Breast epithelium (tissue), 4 donors: ENCODE measurements around the gene BCL2L1. TPM values are rescaled to one million over a fixed set of nuclear protein-coding genes. Genes with fewer than 3 reads are reported as not detected.

Source experiments
- DNase-seq, 2 donors: peaks; one replicate each; pipeline ENCODE4 v3.0.0-alpha.2; 2019; ENCODE audit warnings: low spot score in 2 of 2
- H3K27ac ChIP-seq, 2 donors: fragments of 200-600 bp; sonication (generic) in 1 of 2; one replicate each; pipeline ENCODE4 v1.5.1; 2016 to 2019; ENCODE audit warnings: mild to moderate bottlenecking in 1 of 2
- H3K27me3 ChIP-seq, 2 donors: fragments of 200-600 bp; sonication (generic) in 1 of 2; one replicate each; pipeline versions ENCODE4 v1.5.1 to v1.6.0; 2017 to 2019; ENCODE audit warnings: control low read depth in 1 of 2, mild to moderate bottlenecking in 1 of 2
- H3K36me3 ChIP-seq: fragments of 200-600 bp; one replicate; pipeline ENCODE4 v1.5.1; 2019
- H3K4me1 ChIP-seq, 2 donors: fragments of 200-600 bp; sonication (generic); one replicate each; pipeline ENCODE4 v1.5.1; 2016 to 2019; ENCODE audit warnings: control low read depth in 1 of 2
- H3K4me3 ChIP-seq, 3 donors: fragments of 200-600 bp; sonication (generic); 1 replicate in 2 of 3; 2 replicates in 1 of 3; pipeline ENCODE4 v1.5.1; 2016 to 2019; ENCODE audit warnings: mild to moderate bottlenecking in 3 of 3, moderate library complexity in 2 of 3
- H3K9me3 ChIP-seq, 2 donors: fragments of 200-600 bp; sonication (generic) in 1 of 2; one replicate each; pipeline ENCODE4 v1.5.1; 2016 to 2019; ENCODE audit warnings: control low read depth in 1 of 2
- CTCF ChIP-seq, 3 donors: fragments of 450-650 bp; IDR thresholded peaks; one replicate each; pipeline ENCODE4 v1.5.1; 2016 to 2017; ENCODE audit warnings: antibody characterized with exemption in 3 of 3, mild to moderate bottlenecking in 3 of 3, moderate library complexity in 3 of 3
- POLR2A ChIP-seq: fragments of 450-650 bp; IDR thresholded peaks from one replicate; pipeline ENCODE4 v1.6.1; 2016; ENCODE audit warnings: antibody characterized with exemption, mild to moderate bottlenecking, moderate library complexity
- POLR2AphosphoS5 ChIP-seq, 3 donors: sonication (generic); formaldehyde crosslinking; IDR thresholded peaks; one replicate each; pipeline ENCODE4 v1.6.1; 2017; ENCODE audit warnings: antibody characterized with exemption in 3 of 3
- intact Hi-C: fragments of 100-400 bp; cut with DNase I; formaldehyde crosslinking; loops from one replicate; pipeline ENCODE4 v1.15.1; 2023; ENCODE audit warnings: low total_unique reads
- total RNA-seq, 3 donors: library from RNA; depleted of rRNA; stranded (reverse); fragments of >200 nt; gene quantifications; one replicate each; pipeline ENCODE4 v1.1.0, GENCODE V29; 2016

The BCL2L1 gene
- total RNA-seq, 3 donors from 2014 or later: 95.1 to 124 (median 117) TPM

- intact Hi-C loops: no loop called here
- H3K4me1 ChIP-seq: peaks cover 0 to 3% of the 10 kb centered on the region in 2 donors
- no peak for TF ChIP-seq POLR2AphosphoS5 (IDR thresholded peaks at IDR 0.05)
- TF ChIP-seq POLR2A: no peak
- TF ChIP-seq CTCF (IDR thresholded peaks at IDR 0.05): no peak
Measured at GRCh38 chr20:31685853-31686643, 36.6 kb downstream of the BCL2L1 start.

GRCh38 chr20:31684153-31685015 is 38.3 kb downstream of the BCL2L1 start:
- TF ChIP-seq POLR2A: no peak
- no peak for TF ChIP-seq CTCF (IDR thresholded peaks at IDR 0.05)
- TF ChIP-seq POLR2AphosphoS5 (IDR thresholded peaks at IDR 0.05): no peak
- Histone ChIP-seq H3K4me3 (no peak overlapping the region), H3K27me3 (no peaks in the 10 kb centered on the region), H3K27ac (peak overlapping the region; percentile 54 to 58), H3K36me3 (no peaks in the 10 kb centered on the region), H3K9me3 (no peaks in the 10 kb centered on the region), H3K4me1 (peaks cover under 1 to 5% of the 10 kb centered on the region in 2 donors)
- intact Hi-C loops: no loop called here
- no peak for DNase-seq

More at GRCh38 chr20:31685853-31686643, 36.6 kb downstream of the BCL2L1 start:
- no peak overlapping the region for H3K4me3 ChIP-seq
- no peaks in the 10 kb centered on the region for H3K27me3 ChIP-seq
- H3K36me3 ChIP-seq: no peaks in the 10 kb centered on the region
- DNase-seq: no peak
- peak overlapping the region; percentile 52 to 53 for H3K27ac ChIP-seq
- H3K9me3 ChIP-seq: no peaks in the 10 kb centered on the region

- TF ChIP-seq POLR2A: no peak
- intact Hi-C loops: no loop called here
- Histone ChIP-seq H3K27me3 (no peaks in the 10 kb centered on the region), H3K4me1 (peaks cover 5 to 11% of the 10 kb centered on the region in 2 donors), H3K36me3 (no peaks in the 10 kb centered on the region), H3K27ac (peak overlapping the region; percentile 48 to 66), H3K4me3 (no peak overlapping the region), H3K9me3 (no peaks in the 10 kb centered on the region)
- no peak for DNase-seq
Measured at GRCh38 chr20:31682927-31683326, 39.7 kb downstream of the BCL2L1 start.

- DNase-seq: no peak
- H3K27me3 ChIP-seq: no peaks in the 10 kb centered on the region
- H3K4me3 ChIP-seq: no peak overlapping the region
- no peaks in the 10 kb centered on the region for H3K9me3 ChIP-seq
- H3K36me3 ChIP-seq: no peaks in the 10 kb centered on the region
- H3K27ac ChIP-seq: peak overlapping the region; percentile 39 to 66
- TF ChIP-seq POLR2A (no peak), POLR2AphosphoS5 (IDR thresholded peaks at IDR 0.05) (no peak)
- H3K4me1 ChIP-seq: peaks cover 5 to 12% of the 10 kb centered on the region in 2 donors
- intact Hi-C loops: no loop called here
Measured at GRCh38 chr20:31682352-31682751, 40.3 kb downstream of the BCL2L1 start.

GRCh38 chr20:31681769-31682168 is 40.9 kb downstream of the BCL2L1 start:
- H3K4me3 ChIP-seq: no peak overlapping the region
- no peak for DNase-seq
- no peaks in the 10 kb centered on the region for H3K27me3 ChIP-seq
- H3K36me3 ChIP-seq: no peaks in the 10 kb centered on the region
- peaks cover 5 to 12% of the 10 kb centered on the region in 2 donors for H3K4me1 ChIP-seq
- H3K9me3 ChIP-seq: no peaks in the 10 kb centered on the region
- intact Hi-C loops: no loop called here
- TF ChIP-seq POLR2A (no peak), CTCF (IDR thresholded peaks at IDR 0.05) (no peak), POLR2AphosphoS5 (IDR thresholded peaks at IDR 0.05) (no peak)
- peak overlapping the region; percentile 39 to 66 for H3K27ac ChIP-seq
